ENCODE results near the gene KLHL8.

Gene KLHL8

GRCh38 chr4:87220094-87220822 is at the start of gene KLHL8:
Gene KLHL8, minus strand, starts transcription at chr4:87220618. Its CDS starts 25,079 bp downstream, at chr4:87195539.
- peak; percentile 87 for DNase-seq
- Mint-ChIP-seq H3K27me3 (peaks cover 2% of the 10 kb centered on the region), H3K9me3 (no peaks in the 10 kb centered on the region), H3K4me1 (peaks cover 25% of the 10 kb centered on the region), H3K36me3 (ENCODE audit: low read depth) (peaks cover 3% of the 10 kb centered on the region), H3K4me3 (peak within 1 kb of the TSS; percentile 91), H3K27ac (peak within 1 kb of the TSS; percentile 86)
- ATAC-seq, result peak; percentile 93

- peaks cover 2% of the 10 kb centered on the region for H3K27me3 Mint-ChIP-seq
- ATAC-seq (no peak), DNase-seq (no peak)
- H3K27ac Mint-ChIP-seq, result no peak overlapping the region
- H3K36me3 Mint-ChIP-seq (ENCODE audit: low read depth), result no peaks in the 10 kb centered on the region
- no peaks in the 10 kb centered on the region for H3K9me3 Mint-ChIP-seq
- H3K4me1 Mint-ChIP-seq, result no peaks in the 10 kb centered on the region
- H3K4me3 Mint-ChIP-seq, result no peak overlapping the region
Measured at GRCh38 chr4:87270144-87270543, 49.7 kb upstream of the KLHL8 start.

GRCh38 chr4:87268411-87268810 is 48.0 kb upstream of the KLHL8 start:
- no peaks in the 10 kb centered on the region for H3K4me1 Mint-ChIP-seq
- ATAC-seq (no peak), DNase-seq (no peak)

GRCh38 chr4:87266986-87267385 is 46.6 kb upstream of the KLHL8 start:
- Mint-ChIP-seq H3K27me3 (peaks cover 6% of the 10 kb centered on the region), H3K36me3 (ENCODE audit: low read depth) (no peaks in the 10 kb centered on the region), H3K9me3 (peaks cover 5% of the 10 kb centered on the region), H3K27ac (no peak overlapping the region), H3K4me1 (no peaks in the 10 kb centered on the region), H3K4me3 (no peak overlapping the region)
- DNase-seq (no peak), ATAC-seq (no peak)

More at GRCh38 chr4:87268411-87268810, 48.0 kb upstream of the KLHL8 start:
- no peak overlapping the region for H3K27ac Mint-ChIP-seq
- H3K4me3 Mint-ChIP-seq, result no peak overlapping the region
- H3K9me3 Mint-ChIP-seq, result no peaks in the 10 kb centered on the region
- H3K27me3 Mint-ChIP-seq, result peaks cover 2% of the 10 kb centered on the region
- H3K36me3 Mint-ChIP-seq (ENCODE audit: low read depth), result no peaks in the 10 kb centered on the region

GRCh38 chr4:87262886-87263285 is 42.5 kb upstream of the KLHL8 start:
- no peaks in the 10 kb centered on the region for H3K36me3 Mint-ChIP-seq (ENCODE audit: low read depth)
- H3K4me1 Mint-ChIP-seq, result peaks cover 5% of the 10 kb centered on the region
- no peak for ATAC-seq
- H3K27me3 Mint-ChIP-seq, result peaks cover 6% of the 10 kb centered on the region
- no peak for DNase-seq
- H3K27ac Mint-ChIP-seq, result no peak overlapping the region
- H3K4me3 Mint-ChIP-seq, result no peak overlapping the region
- peaks cover 5% of the 10 kb centered on the region for H3K9me3 Mint-ChIP-seq

- no peaks in the 10 kb centered on the region for H3K36me3 Mint-ChIP-seq (ENCODE audit: low read depth)
- DNase-seq, result no peak
- H3K4me3 Mint-ChIP-seq, result no peak overlapping the region
- H3K4me1 Mint-ChIP-seq, result peaks cover 5% of the 10 kb centered on the region
- ATAC-seq, result no peak
- peaks cover 11% of the 10 kb centered on the region for H3K9me3 Mint-ChIP-seq
- no peak overlapping the region for H3K27ac Mint-ChIP-seq
- peaks cover 6% of the 10 kb centered on the region for H3K27me3 Mint-ChIP-seq
Measured at GRCh38 chr4:87260477-87260876, 40.1 kb upstream of the KLHL8 start.

GRCh38 chr4:87258677-87259076 is 38.3 kb upstream of the KLHL8 start:
- DNase-seq, result no peak
- Mint-ChIP-seq H3K36me3 (ENCODE audit: low read depth) (no peaks in the 10 kb centered on the region), H3K27ac (peak overlapping the region; percentile 20)

GRCh38 chr4:87257523-87257922 is 37.1 kb upstream of the KLHL8 start:
- no peak overlapping the region for H3K4me3 Mint-ChIP-seq
- DNase-seq (no peak), ATAC-seq (no peak)
- H3K27me3 Mint-ChIP-seq, result no peaks in the 10 kb centered on the region
- H3K9me3 Mint-ChIP-seq, result peaks cover 6% of the 10 kb centered on the region
- H3K27ac Mint-ChIP-seq, result no peak overlapping the region
- H3K36me3 Mint-ChIP-seq (ENCODE audit: low read depth), result no peaks in the 10 kb centered on the region
- H3K4me1 Mint-ChIP-seq, result peaks cover 5% of the 10 kb centered on the region

More at GRCh38 chr4:87258677-87259076, 38.3 kb upstream of the KLHL8 start:
- Mint-ChIP-seq H3K4me1 (peaks cover 5% of the 10 kb centered on the region), H3K4me3 (no peak overlapping the region), H3K27me3 (peaks cover 6% of the 10 kb centered on the region), H3K9me3 (peaks cover 11% of the 10 kb centered on the region)
- ATAC-seq, result peak; percentile 43

GRCh38 chr4:87255755-87256154 is 35.3 kb upstream of the KLHL8 start:
- H3K27me3 Mint-ChIP-seq, result no peaks in the 10 kb centered on the region
- H3K27ac Mint-ChIP-seq, result no peak overlapping the region
- no peak overlapping the region for H3K4me3 Mint-ChIP-seq
- ATAC-seq (no peak), DNase-seq (no peak)
- peaks cover 5% of the 10 kb centered on the region for H3K4me1 Mint-ChIP-seq
- H3K36me3 Mint-ChIP-seq (ENCODE audit: low read depth), result no peaks in the 10 kb centered on the region
- peaks cover 6% of the 10 kb centered on the region for H3K9me3 Mint-ChIP-seq

- no peak overlapping the region for H3K4me3 Mint-ChIP-seq
- H3K27me3 Mint-ChIP-seq, result no peaks in the 10 kb centered on the region
- ATAC-seq (no peak), DNase-seq (no peak)
- no peaks in the 10 kb centered on the region for H3K36me3 Mint-ChIP-seq (ENCODE audit: low read depth)
- peaks cover 6% of the 10 kb centered on the region for H3K9me3 Mint-ChIP-seq
- H3K27ac Mint-ChIP-seq, result no peak overlapping the region
- H3K4me1 Mint-ChIP-seq, result no peaks in the 10 kb centered on the region
Measured at GRCh38 chr4:87251106-87251505, 30.7 kb upstream of the KLHL8 start.

- Mint-ChIP-seq H3K27ac (no peak overlapping the region), H3K4me1 (no peaks in the 10 kb centered on the region), H3K4me3 (no peak overlapping the region), H3K9me3 (no peaks in the 10 kb centered on the region), H3K27me3 (no peaks in the 10 kb centered on the region), H3K36me3 (ENCODE audit: low read depth) (no peaks in the 10 kb centered on the region)
- ATAC-seq, result no peak
- DNase-seq, result no peak
Measured at GRCh38 chr4:87250294-87250693, 29.9 kb upstream of the KLHL8 start.

- DNase-seq, result no peak
- no peak overlapping the region for H3K4me3 Mint-ChIP-seq
- peaks cover 5% of the 10 kb centered on the region for H3K9me3 Mint-ChIP-seq
- H3K27ac Mint-ChIP-seq, result no peak overlapping the region
- no peaks in the 10 kb centered on the region for H3K4me1 Mint-ChIP-seq
- no peaks in the 10 kb centered on the region for H3K27me3 Mint-ChIP-seq
- no peaks in the 10 kb centered on the region for H3K36me3 Mint-ChIP-seq (ENCODE audit: low read depth)
- ATAC-seq, result no peak
Measured at GRCh38 chr4:87249332-87250019, 29.1 kb upstream of the KLHL8 start.

GRCh38 chr4:87243426-87244053 is 23.1 kb upstream of the KLHL8 start:
- no peak for DNase-seq
- Mint-ChIP-seq H3K27ac (no peak overlapping the region), H3K36me3 (ENCODE audit: low read depth) (peaks cover 12% of the 10 kb centered on the region), H3K27me3 (peaks cover 5% of the 10 kb centered on the region), H3K4me3 (no peak overlapping the region), H3K4me1 (no peaks in the 10 kb centered on the region), H3K9me3 (peaks cover 27% of the 10 kb centered on the region)
- no peak for ATAC-seq

GRCh38 chr4:87241336-87241735 is 20.9 kb upstream of the KLHL8 start:
- Mint-ChIP-seq H3K27me3 (peaks cover 5% of the 10 kb centered on the region), H3K9me3 (peaks cover 27% of the 10 kb centered on the region), H3K27ac (no peak overlapping the region), H3K4me1 (no peaks in the 10 kb centered on the region), H3K4me3 (no peak overlapping the region), H3K36me3 (ENCODE audit: low read depth) (peaks cover 12% of the 10 kb centered on the region)
- DNase-seq, result no peak
- no peak for ATAC-seq

GRCh38 chr4:87240341-87240740 is 19.9 kb upstream of the KLHL8 start:
- Mint-ChIP-seq H3K4me3 (no peak overlapping the region), H3K27ac (no peak overlapping the region), H3K9me3 (peaks cover 27% of the 10 kb centered on the region), H3K4me1 (peaks cover 1% of the 10 kb centered on the region), H3K36me3 (ENCODE audit: low read depth) (peaks cover 12% of the 10 kb centered on the region), H3K27me3 (peaks cover 5% of the 10 kb centered on the region)
- no peak for ATAC-seq
- no peak for DNase-seq

Data from activated naive CD8-positive, alpha-beta T cell treated with anti-CD3 and anti-CD28 coated beads, Interleukin-2, amount 50 U/mL, for 24 hours (primary cell).